Measurements from ENCODE around the gene CTCF.

CTCF gene

DNA sequence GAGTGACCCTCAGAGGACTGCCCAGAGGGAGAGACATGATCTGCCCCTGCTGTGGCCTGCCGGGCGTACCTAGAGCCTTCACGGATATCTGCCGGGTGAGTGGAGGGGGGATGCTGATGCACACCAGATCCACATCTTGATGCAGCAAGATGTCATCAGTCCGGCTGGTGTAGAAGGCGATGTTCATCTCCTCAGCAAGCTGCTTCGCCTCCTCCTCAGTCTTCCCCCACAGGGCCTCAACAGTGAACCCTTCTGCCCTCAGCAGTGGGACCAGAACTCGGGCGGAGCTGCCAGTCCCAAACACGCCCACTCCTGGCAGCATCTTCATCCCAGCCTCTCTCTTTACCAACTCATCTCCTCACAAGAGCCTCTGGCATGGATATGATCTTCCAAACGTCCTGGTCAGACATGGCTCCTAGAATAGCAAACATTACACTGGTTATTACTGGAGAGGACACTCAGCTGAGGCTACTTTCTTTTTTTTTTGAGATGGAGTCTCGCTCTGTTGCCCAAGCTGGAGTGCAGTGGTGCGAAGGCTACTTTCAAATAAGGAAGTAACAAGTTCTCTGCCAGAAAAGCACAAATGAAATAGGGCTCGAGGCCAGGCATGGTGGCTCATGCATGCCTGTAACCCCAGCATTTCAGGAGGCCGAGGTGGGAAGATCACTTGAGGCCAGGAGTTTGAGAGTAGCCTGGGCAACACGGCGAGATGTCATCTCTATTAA lies 123.2 kb downstream of the CTCF start:
- TF ChIP-seq, protein P1, sequence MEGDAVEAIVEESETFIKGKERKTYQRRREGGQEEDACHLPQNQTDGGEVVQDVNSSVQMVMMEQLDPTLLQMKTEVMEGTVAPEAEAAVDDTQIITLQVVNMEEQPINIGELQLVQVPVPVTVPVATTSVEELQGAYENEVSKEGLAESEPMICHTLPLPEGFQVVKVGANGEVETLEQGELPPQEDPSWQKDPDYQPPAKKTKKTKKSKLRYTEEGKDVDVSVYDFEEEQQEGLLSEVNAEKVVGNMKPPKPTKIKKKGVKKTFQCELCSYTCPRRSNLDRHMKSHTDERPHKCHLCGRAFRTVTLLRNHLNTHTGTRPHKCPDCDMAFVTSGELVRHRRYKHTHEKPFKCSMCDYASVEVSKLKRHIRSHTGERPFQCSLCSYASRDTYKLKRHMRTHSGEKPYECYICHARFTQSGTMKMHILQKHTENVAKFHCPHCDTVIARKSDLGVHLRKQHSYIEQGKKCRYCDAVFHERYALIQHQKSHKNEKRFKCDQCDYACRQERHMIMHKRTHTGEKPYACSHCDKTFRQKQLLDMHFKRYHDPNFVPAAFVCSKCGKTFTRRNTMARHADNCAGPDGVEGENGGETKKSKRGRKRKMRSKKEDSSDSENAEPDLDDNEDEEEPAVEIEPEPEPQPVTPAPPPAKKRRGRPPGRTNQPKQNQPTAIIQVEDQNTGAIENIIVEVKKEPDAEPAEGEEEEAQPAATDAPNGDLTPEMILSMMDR (IDR thresholded peaks at IDR 0.05; ENCODE audit: low read depth, low read length): no peak
- no peak overlapping the region for H3K4me3 ChIP-seq (ENCODE audit: low read depth, low read length)

Measured in WI38 (cell line).